HCT116 (cell line): Measurements from ENCODE around the gene ENSA. TPM values are rescaled to one million over a fixed set of nuclear protein-coding genes. Genes with fewer than 3 reads are reported as not detected.

Source experiments
- ATAC-seq: fragments of 200-7000 bp; cut with Tn5 transposase; 2 replicates; pipeline ENCODE4 v1.9.1; 2020; ENCODE audit warnings: mild to moderate bottlenecking, moderate library complexity
- BruUV-seq: library from RNA; stranded (reverse); fragments of 400-500 nt; replicated peaks from 2 replicates; lab custom pipeline; 2021; lab: Mats Ljungman, UMichigan
- CTCF ChIA-PET: fragments of 300-600 bp; sonication (Branson Sonifier 250); formaldehyde crosslinking; loops from one replicate; lab custom pipeline; 2021; ENCODE audit warnings: antibody characterized with exemption; lab: Charles Lee
- POLR2A ChIA-PET: fragments of 300-600, 350-600 bp; sonication (Branson Sonifier 250); formaldehyde crosslinking; loops from one replicate; lab custom pipeline; 2021; ENCODE audit warnings: antibody characterized with exemption; lab: Charles Lee
- RAD21 ChIA-PET, 2 experiments: fragments of 300-600 bp; sonication (Branson Sonifier 250); formaldehyde crosslinking; loops; one replicate each; lab custom pipeline; 2023; ENCODE audit warnings: low total read pairs in 2 of 2; ENCODE audit not compliant: uncharacterized antibody in 2 of 2, unreplicated experiment in 2 of 2, low non-redundant PET in 1 of 2; lab: Charles Lee
- DNase-seq: peaks from one replicate; pipeline ENCODE4 v3.0.0-alpha.2; 2010; ENCODE audit warnings: low read depth, low spot score
- H2AFZ ChIP-seq: fragments of 200-600 bp; shearing (Covaris generic), sonication (generic); 2 replicates; pipeline ENCODE4 v1.6.1; 2017; ENCODE audit warnings: low read depth, mixed run types, mixed read lengths, antibody characterized with exemption, low read length; ENCODE audit not compliant: poor library complexity, severe bottlenecking
- H3K27ac ChIP-seq: 2 replicates; pipeline ENCODE4 v1.5.1; 2012; ENCODE audit warnings: low read depth, low read length
- H3K27me3 ChIP-seq: fragments of 200-600 bp; sonication (generic); 2 replicates; pipeline ENCODE4 v1.6.1; 2016; ENCODE audit warnings: mixed run types, low read length, mixed read lengths; ENCODE audit not compliant: insufficient read depth
- H3K36me3 ChIP-seq, 2 experiments: fragments of 200-500 bp in 1 of 2; fragments of 200-600 bp in 1 of 2; sonication (Bioruptor generic) in 1 of 2; sonication (generic) in 1 of 2; 2 replicates each; pipeline versions ENCODE4 v1.5.1 to v1.6.1; 2014 to 2016; ENCODE audit warnings: low read length in 2 of 2, inconsistent platforms in 1 of 2, mixed read lengths in 1 of 2, mixed run types in 1 of 2; ENCODE audit not compliant: insufficient read depth in 2 of 2, control insufficient read depth in 1 of 2
- H3K4me1 ChIP-seq, 2 experiments: fragments of 200-600 bp in 1 of 2; sonication (generic) in 1 of 2; 2 replicates each; pipeline versions ENCODE4 v1.5.1 to v1.6.1; 2012 to 2017; ENCODE audit warnings: low read length in 2 of 2, inconsistent platforms in 1 of 2, mild to moderate bottlenecking in 1 of 2, mixed read lengths in 1 of 2, mixed run types in 1 of 2, moderate library complexity in 1 of 2; ENCODE audit not compliant: insufficient read depth in 2 of 2, control insufficient read depth in 1 of 2
- H3K4me2 ChIP-seq: fragments of 200-600 bp; sonication (generic); 2 replicates; pipeline ENCODE4 v1.6.1; 2017; ENCODE audit warnings: mixed run types, low read length, mixed read lengths
- H3K4me3 ChIP-seq, 2 experiments: fragments of 200-600 bp in 1 of 2; sonication (generic) in 1 of 2; replicated peaks in 1 of 2; 2 replicates each; pipeline ENCODE4 v1.5.1; 2011 to 2016; ENCODE audit warnings: low read length in 2 of 2, control low read depth in 1 of 2, low read depth in 1 of 2, mild to moderate bottlenecking in 1 of 2, mixed read lengths in 1 of 2, mixed run types in 1 of 2
- H3K79me2 ChIP-seq: fragments of 200-600 bp; sonication (generic); 2 replicates; pipeline ENCODE4 v1.6.1; 2017; ENCODE audit warnings: mild to moderate bottlenecking, mixed run types, low read length, moderate library complexity, mixed read lengths; ENCODE audit not compliant: insufficient read depth
- H3K9ac ChIP-seq: fragments of 200-600 bp; sonication (generic); 2 replicates; pipeline ENCODE4 v1.6.1; 2016; ENCODE audit warnings: low read length, mixed read lengths
- H3K9me2 ChIP-seq: fragments of 200-600 bp; sonication (generic), shearing (Covaris generic); 2 replicates; pipeline ENCODE4 v1.6.1; 2017; ENCODE audit warnings: mixed run types, mild to moderate bottlenecking, moderate library complexity; ENCODE audit not compliant: insufficient read depth
- H3K9me3 ChIP-seq, 2 experiments: fragments of 200-500 bp in 1 of 2; fragments of 200-600 bp in 1 of 2; sonication (Bioruptor generic) in 1 of 2; sonication (generic) in 1 of 2; 2 replicates each; pipeline ENCODE4 v1.6.1; 2014 to 2017; ENCODE audit warnings: low read length in 2 of 2, mixed read lengths in 2 of 2, inconsistent platforms in 1 of 2, low read depth in 1 of 2, mild to moderate bottlenecking in 1 of 2, mixed run types in 1 of 2, moderate library complexity in 1 of 2; ENCODE audit not compliant: control insufficient read depth in 1 of 2, insufficient read depth in 1 of 2
- H4K20me1 ChIP-seq: fragments of 200-600 bp; sonication (generic), shearing (Covaris generic); 2 replicates; pipeline ENCODE4 v1.6.1; 2017; ENCODE audit warnings: mixed run types, mild to moderate bottlenecking, moderate library complexity; ENCODE audit not compliant: insufficient read depth
- CEBPB ChIP-seq: IDR thresholded peaks from 2 replicates; pipeline ENCODE4 v1.6.1; 2012; ENCODE audit warnings: low read depth
- EGR1 ChIP-seq: IDR thresholded peaks from 2 replicates; pipeline ENCODE4 v1.6.1; 2012; ENCODE audit warnings: low read depth
- ELF1 ChIP-seq: IDR thresholded peaks from 2 replicates; pipeline ENCODE4 v1.6.1; 2012; ENCODE audit warnings: low read depth, borderline replicate concordance
- EZH2 ChIP-seq: fragments of 200-600 bp; sonication (generic); IDR thresholded peaks from 2 replicates; pipeline ENCODE4 v1.6.1; 2017; ENCODE audit warnings: antibody characterized with exemption, mixed run types
- EZH2phosphoT487 ChIP-seq: fragments of 200-600 bp; IDR thresholded peaks from 2 replicates; pipeline ENCODE4 v1.6.1; 2018; ENCODE audit warnings: antibody characterized with exemption, borderline replicate concordance
- FOSL1 ChIP-seq: IDR thresholded peaks from 2 replicates; pipeline ENCODE4 v1.6.1; 2012; ENCODE audit warnings: low read depth
- POLR2A ChIP-seq: IDR thresholded peaks from 2 replicates; pipeline ENCODE4 v1.7.0; 2011; ENCODE audit warnings: borderline replicate concordance; ENCODE audit not compliant: insufficient read depth, insufficient read length; ENCODE audit errors: extremely low read depth
- POLR2AphosphoS5 ChIP-seq: IDR thresholded peaks from 2 replicates; pipeline ENCODE4 v1.6.1; 2011; ENCODE audit warnings: mild to moderate bottlenecking, low read depth, low read length, moderate library complexity
- RAD21 ChIP-seq: IDR thresholded peaks from 2 replicates; pipeline ENCODE4 v1.6.1; 2012; ENCODE audit warnings: low read depth, mild to moderate bottlenecking
- SIN3A ChIP-seq: IDR thresholded peaks from 2 replicates; pipeline ENCODE4 v1.6.1; 2012; ENCODE audit warnings: low read depth
- SP1 ChIP-seq: IDR thresholded peaks from 2 replicates; pipeline ENCODE4 v1.6.1; 2012; ENCODE audit warnings: low read depth
- YY1 ChIP-seq: IDR thresholded peaks from 2 replicates; pipeline ENCODE4 v1.6.1; 2011; ENCODE audit warnings: low read length, low read depth, moderate library complexity, mild to moderate bottlenecking; ENCODE audit not compliant: insufficient replicate concordance; ENCODE audit errors: extremely low read depth
- ZFX ChIP-seq: fragments of 450-650 bp; IDR thresholded peaks from 2 replicates; pipeline ENCODE4 v1.6.1; 2017
- ZNF274 ChIP-seq: fragments of 200-500 bp; sonication (Bioruptor generic); IDR thresholded peaks from 2 replicates; pipeline ENCODE4 v1.6.1; 2014; ENCODE audit warnings: mild to moderate bottlenecking, low read depth, low read length, inconsistent platforms
- intact Hi-C: fragments of 100-400 bp; cut with micrococcal nuclease; formaldehyde crosslinking; loops from 2 replicates; pipeline ENCODE4 v1.10.0; 2022
- total RNA-seq: library from RNA; stranded (reverse); gene quantifications from one replicate; pipeline ENCODE4 v1.2.1, GENCODE V29; 2021; ENCODE audit not compliant: unreplicated experiment
- TF ChIP-seq, protein P1 (sequence below), 3 experiments: fragments of 200-600 bp in 1 of 3; sonication (generic) in 1 of 3; IDR thresholded peaks in 2 of 3; conservative IDR thresholded peaks in 1 of 3; 2 replicates each; pipeline ENCODE4 v1.5.1; 2012 to 2017; ENCODE audit warnings: low read depth in 2 of 3, low read length in 2 of 3, antibody characterized with exemption in 1 of 3, borderline replicate concordance in 1 of 3, control low read depth in 1 of 3, mild to moderate bottlenecking in 1 of 3, mixed read lengths in 1 of 3, mixed run types in 1 of 3, moderate library complexity in 1 of 3; ENCODE audit not compliant: insufficient read depth in 1 of 3
- TF ChIP-seq, protein P2 (sequence below): IDR thresholded peaks from 2 replicates; pipeline ENCODE4 v1.6.1; 2012

Gene ENSA
- total RNA-seq, 1 experiment from 2014 or later = 130 TPM

- no peak overlapping the region for H3K4me3 ChIP-seq
- no peaks in the 10 kb centered on the region for H3K27me3 ChIP-seq
- H2AFZ ChIP-seq = no peak overlapping the region
- ATAC-seq (no peak), DNase-seq (no peak)
- H3K79me2 ChIP-seq = no peaks in the 10 kb centered on the region
- no peaks in the 10 kb centered on the region for H3K9me2 ChIP-seq
- POLR2A ChIA-PET = no interaction called here
- peaks cover 3 to 12% of the 10 kb centered on the region in 2 experiments; a peak in 2 of 4 replicates for H3K36me3 ChIP-seq
- H3K4me1 ChIP-seq = no peaks in the 10 kb centered on the region
- no TSS peak for BruUV-seq
- H3K27ac ChIP-seq = no peak overlapping the region
- no peaks in the 10 kb centered on the region for H4K20me1 ChIP-seq
- intact Hi-C loops = no loop called here
- H3K9me3 ChIP-seq = no peaks in the 10 kb centered on the region
- H3K4me2 ChIP-seq = no peak overlapping the region
- TF ChIP-seq YY1 (no peak), ZNF274 (no peak), POLR2AphosphoS5 (no peak), ZFX (no peak), FOSL1 (no peak), SIN3A (no peak), EZH2phosphoT487 (no peak), RAD21 (no peak), EGR1 (no peak), CEBPB (no peak), SP1 (no peak), POLR2A (no peak), ELF1 (no peak), EZH2 (no peak)
- TF ChIP-seq, protein P1, sequence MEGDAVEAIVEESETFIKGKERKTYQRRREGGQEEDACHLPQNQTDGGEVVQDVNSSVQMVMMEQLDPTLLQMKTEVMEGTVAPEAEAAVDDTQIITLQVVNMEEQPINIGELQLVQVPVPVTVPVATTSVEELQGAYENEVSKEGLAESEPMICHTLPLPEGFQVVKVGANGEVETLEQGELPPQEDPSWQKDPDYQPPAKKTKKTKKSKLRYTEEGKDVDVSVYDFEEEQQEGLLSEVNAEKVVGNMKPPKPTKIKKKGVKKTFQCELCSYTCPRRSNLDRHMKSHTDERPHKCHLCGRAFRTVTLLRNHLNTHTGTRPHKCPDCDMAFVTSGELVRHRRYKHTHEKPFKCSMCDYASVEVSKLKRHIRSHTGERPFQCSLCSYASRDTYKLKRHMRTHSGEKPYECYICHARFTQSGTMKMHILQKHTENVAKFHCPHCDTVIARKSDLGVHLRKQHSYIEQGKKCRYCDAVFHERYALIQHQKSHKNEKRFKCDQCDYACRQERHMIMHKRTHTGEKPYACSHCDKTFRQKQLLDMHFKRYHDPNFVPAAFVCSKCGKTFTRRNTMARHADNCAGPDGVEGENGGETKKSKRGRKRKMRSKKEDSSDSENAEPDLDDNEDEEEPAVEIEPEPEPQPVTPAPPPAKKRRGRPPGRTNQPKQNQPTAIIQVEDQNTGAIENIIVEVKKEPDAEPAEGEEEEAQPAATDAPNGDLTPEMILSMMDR (IDR thresholded peaks at IDR 0.05 in 2 of 3, conservative IDR thresholded peaks at IDR 0.05 in 1 of 3; ENCODE audit: borderline replicate concordance in 1 of 3, insufficient read depth in 1 of 3, low read depth in 2 of 3, low read length in 2 of 3) = no peak
- TF ChIP-seq, protein P2, sequence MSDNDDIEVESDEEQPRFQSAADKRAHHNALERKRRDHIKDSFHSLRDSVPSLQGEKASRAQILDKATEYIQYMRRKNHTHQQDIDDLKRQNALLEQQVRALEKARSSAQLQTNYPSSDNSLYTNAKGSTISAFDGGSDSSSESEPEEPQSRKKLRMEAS = no peak
- TF ChIP-seq, all 23 proteins: peak for 0
- CTCF ChIA-PET = no interaction called here
- H3K9ac ChIP-seq = no peak overlapping the region
- RAD21 ChIA-PET = no interaction called here
Observed at GRCh38 chr1:150663321-150663720, 33.9 kb upstream of the ENSA start.
